ENCODE results near the gene ACKR4. TPM values are rescaled to one million over a fixed set of nuclear protein-coding genes. Genes with fewer than 3 reads are reported as not detected.
A peak's percentile ranks its signal among the peaks of the same experiment; 100 is the strongest.

ACKR4 gene
- total RNA-seq (2022) (4.9 and 8.1 TPM in 2 replicates), Bru-seq, nascent RNA (percentile 50 among the genes with signal in this experiment), BruChase-seq, experiment 1, labeled RNA remaining after a 6-hour chase (percentile 69 among the genes with signal in this experiment), BruChase-seq, experiment 2, labeled RNA remaining after a 2-hour chase (percentile 58 among the genes with signal in this experiment)
- long read RNA-seq, transcript ACKR4-201 (2 exons, 1,914 nt) = major isoform, 11 of 13 reads
- long read RNA-seq, partial matches to known transcripts = 2 of 13 reads
- long read RNA-seq, other reads (novel, unspliced or antisense) = 0 of 13 reads

- CTCF ChIA-PET = interaction anchor here (0.6 to 1.0 kb wide), 6 partner anchors 9 to 62 kb away, joined by 3 to 5 read pairs (median 3); no protein-coding TSS in a partner anchor
- Mint-ChIP-seq H3K27ac (ENCODE audit: unreplicated experiment) (peak within 1 kb of the TSS; percentile 12), H3K27me3 (ENCODE audit: unreplicated experiment) (no peaks in the 10 kb centered on the region), H3K4me1 (ENCODE audit: low read depth, unreplicated experiment) (peaks cover 29% of the 10 kb centered on the region), H3K9me3 (ENCODE audit: low read depth, unreplicated experiment) (no peaks in the 10 kb centered on the region), H3K4me3 (ENCODE audit: low read depth, unreplicated experiment) (peak within 1 kb of the TSS; percentile 45), H3K36me3 (ENCODE audit: insufficient read depth, unreplicated experiment) (peaks cover 5% of the 10 kb centered on the region)
- no peak for TF ChIP-seq CTCF (IDR thresholded peaks at IDR 0.05; ENCODE audit: unreplicated experiment)
- intact Hi-C loops (cut with micrococcal nuclease; ENCODE audit: unreplicated experiment) = loop anchor here (5.0 kb wide), 1 partner anchor 45 kb away; no protein-coding TSS in a partner anchor
- no peak for DNase-seq
- no TSS peak for BruUV-seq (replicated peaks)
These were observed at the start of gene ACKR4 for GRCh38 chr3:132596816-132597433. TSS of gene ACKR4 (plus strand) at chr3:132597270. CDS start at chr3:132600398, 3,128 bp downstream.

- intact Hi-C loops (cut with micrococcal nuclease; ENCODE audit: unreplicated experiment) = no loop called here
- CTCF ChIA-PET = interaction anchor here (0.9 kb wide), 1 partner anchor 111 kb away, joined by 3 read pairs; the partner anchor contains the start of gene UBA5
- Mint-ChIP-seq H3K36me3 (ENCODE audit: insufficient read depth, unreplicated experiment) (no peaks in the 10 kb centered on the region), H3K27ac (ENCODE audit: unreplicated experiment) (no peak overlapping the region), H3K9me3 (ENCODE audit: low read depth, unreplicated experiment) (no peaks in the 10 kb centered on the region), H3K27me3 (ENCODE audit: unreplicated experiment) (no peaks in the 10 kb centered on the region), H3K4me3 (ENCODE audit: low read depth, unreplicated experiment) (no peak overlapping the region), H3K4me1 (ENCODE audit: low read depth, unreplicated experiment) (peaks cover 12% of the 10 kb centered on the region)
- no peak for TF ChIP-seq CTCF (IDR thresholded peaks at IDR 0.05; ENCODE audit: unreplicated experiment)
- no TSS peak for BruUV-seq (replicated peaks)
- no peak for DNase-seq
These were observed 47.9 kb upstream of the ACKR4 start for GRCh38 chr3:132549169-132549568.

GRCh38 chr3:132549890-132550578 is 47.0 kb upstream of the ACKR4 start:
- no peak for TF ChIP-seq CTCF (IDR thresholded peaks at IDR 0.05; ENCODE audit: unreplicated experiment)
- Mint-ChIP-seq H3K9me3 (ENCODE audit: low read depth, unreplicated experiment) (no peaks in the 10 kb centered on the region), H3K4me1 (ENCODE audit: low read depth, unreplicated experiment) (peaks cover 12% of the 10 kb centered on the region), H3K36me3 (ENCODE audit: insufficient read depth, unreplicated experiment) (no peaks in the 10 kb centered on the region), H3K4me3 (ENCODE audit: low read depth, unreplicated experiment) (no peak overlapping the region), H3K27ac (ENCODE audit: unreplicated experiment) (no peak overlapping the region), H3K27me3 (ENCODE audit: unreplicated experiment) (no peaks in the 10 kb centered on the region)
- intact Hi-C loops (cut with micrococcal nuclease; ENCODE audit: unreplicated experiment) = no loop called here
- BruUV-seq (replicated peaks) = no TSS peak
- CTCF ChIA-PET = interaction anchor here (0.5 to 0.9 kb wide), 2 partner anchors 94 to 110 kb away, joined by 3 read pairs; partner anchors contain the start of gene UBA5
- no peak for DNase-seq

- no peak for TF ChIP-seq CTCF (IDR thresholded peaks at IDR 0.05; ENCODE audit: unreplicated experiment)
- BruUV-seq (replicated peaks) = no TSS peak
- H3K4me3 Mint-ChIP-seq (ENCODE audit: low read depth, unreplicated experiment) = no peak overlapping the region
These were observed 46.3 kb upstream of the ACKR4 start for GRCh38 chr3:132550579-132551305.

More at GRCh38 chr3:132550579-132551305, 46.3 kb upstream of the ACKR4 start:
- CTCF ChIA-PET = no interaction called here
- Mint-ChIP-seq H3K36me3 (ENCODE audit: insufficient read depth, unreplicated experiment) (no peaks in the 10 kb centered on the region), H3K9me3 (ENCODE audit: low read depth, unreplicated experiment) (no peaks in the 10 kb centered on the region), H3K27ac (ENCODE audit: unreplicated experiment) (no peak overlapping the region), H3K27me3 (ENCODE audit: unreplicated experiment) (no peaks in the 10 kb centered on the region), H3K4me1 (ENCODE audit: low read depth, unreplicated experiment) (peaks cover 12% of the 10 kb centered on the region)
- intact Hi-C loops (cut with micrococcal nuclease; ENCODE audit: unreplicated experiment) = no loop called here
- no peak for DNase-seq
